Skeletal muscle tissue (tissue), 4 donors: ENCODE results near the gene DOK7. TPM values are rescaled to one million over a fixed set of nuclear protein-coding genes. Genes with fewer than 3 reads are reported as not detected.

Source experiments
- H3K27ac ChIP-seq: one replicate; pipeline ENCODE4 v1.7.0; 2013; ENCODE audit warnings: mild to moderate bottlenecking, low read depth, low read length, inconsistent platforms
- H3K27me3 ChIP-seq, 3 donors: one replicate each; pipeline ENCODE4 v1.7.0; 2013; ENCODE audit warnings: low read length in 3 of 3; ENCODE audit not compliant: control insufficient read depth in 3 of 3, insufficient read depth in 3 of 3
- H3K36me3 ChIP-seq, 3 donors: one replicate each; pipeline ENCODE4 v1.7.0; 2013; ENCODE audit warnings: low read length in 3 of 3; ENCODE audit not compliant: control insufficient read depth in 3 of 3, insufficient read depth in 3 of 3
- H3K4me1 ChIP-seq, 3 donors: one replicate each; pipeline ENCODE4 v1.7.0; 2013; ENCODE audit warnings: low read length in 3 of 3, mild to moderate bottlenecking in 3 of 3; ENCODE audit not compliant: control insufficient read depth in 3 of 3, insufficient read depth in 3 of 3
- H3K4me3 ChIP-seq, 3 donors: one replicate each; pipeline ENCODE4 v1.7.0; 2013; ENCODE audit warnings: low read length in 3 of 3
- H3K9ac ChIP-seq, 3 donors: one replicate each; pipeline ENCODE4 v1.7.0; 2013; ENCODE audit warnings: low read length in 3 of 3, mild to moderate bottlenecking in 3 of 3, moderate library complexity in 2 of 3, low read depth in 1 of 3
- H3K9me3 ChIP-seq, 3 donors: one replicate each; pipeline ENCODE4 v1.7.0; 2013; ENCODE audit warnings: low read length in 3 of 3; ENCODE audit not compliant: control insufficient read depth in 3 of 3
- total RNA-seq: library from RNA; depleted of rRNA; stranded (reverse); fragments of >200 nt; gene quantifications from one replicate; pipeline ENCODE4 v1.2.3, GENCODE V29; 2014
- donor health status: Osteomylitis.

Gene DOK7
- total RNA-seq, 1 donor from 2014 or later, result 9.9 TPM

DNA sequence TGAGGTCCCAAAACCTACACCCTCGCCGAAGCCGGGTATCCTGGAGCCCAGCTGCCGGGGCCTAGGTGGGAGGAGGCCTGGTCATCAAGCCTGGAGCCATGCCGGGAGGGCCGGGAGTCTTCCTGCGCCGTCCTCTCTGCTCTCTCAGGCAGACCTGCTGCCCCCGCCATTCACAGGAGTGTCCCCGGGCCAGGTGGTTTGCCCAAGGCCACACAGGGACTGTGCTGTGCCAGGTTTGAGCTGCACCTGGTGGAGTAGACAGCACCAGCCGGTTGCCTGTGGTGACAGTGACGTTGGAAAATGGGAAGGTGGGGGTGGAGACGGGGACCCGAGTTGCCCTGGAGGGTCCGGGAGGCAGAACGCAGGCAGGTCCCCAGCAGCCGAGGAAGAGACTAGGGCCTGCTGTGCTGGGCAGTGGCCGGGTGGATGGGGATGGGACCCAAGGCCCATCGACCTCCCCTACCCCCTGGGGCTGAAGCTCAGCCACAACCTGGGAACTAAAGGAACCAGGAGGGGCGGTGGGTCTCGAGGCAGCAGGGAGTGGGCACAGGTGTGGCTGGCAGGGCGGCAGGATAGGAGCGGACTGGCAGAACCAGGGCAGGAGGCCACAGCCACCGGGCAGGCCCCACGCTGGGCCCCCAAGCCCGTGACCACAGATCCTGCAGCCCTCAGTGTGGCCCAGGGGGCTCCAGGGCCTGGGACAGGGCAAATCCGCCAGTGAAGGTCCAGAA, 9.5 kb downstream of the DOK7 start:
- H3K4me1 ChIP-seq, result peaks cover 11 to 69% (median 47%) of the 10 kb centered on the region in 3 donors
- no peak overlapping the region for H3K27ac ChIP-seq
- peak overlapping the region in 2 of 3 donors; percentile 47 to 64 for H3K9ac ChIP-seq
- peak overlapping the region in 1 of 3 donors; percentile 13 for H3K4me3 ChIP-seq
- H3K27me3 ChIP-seq, result peaks cover 0 to 4% (median 0%) of the 10 kb centered on the region in 3 donors
- peaks cover 3 to 20% (median 3%) of the 10 kb centered on the region in 3 donors for H3K36me3 ChIP-seq
- H3K9me3 ChIP-seq, result peaks cover 0 to 4% (median 0%) of the 10 kb centered on the region in 3 donors

DNA sequence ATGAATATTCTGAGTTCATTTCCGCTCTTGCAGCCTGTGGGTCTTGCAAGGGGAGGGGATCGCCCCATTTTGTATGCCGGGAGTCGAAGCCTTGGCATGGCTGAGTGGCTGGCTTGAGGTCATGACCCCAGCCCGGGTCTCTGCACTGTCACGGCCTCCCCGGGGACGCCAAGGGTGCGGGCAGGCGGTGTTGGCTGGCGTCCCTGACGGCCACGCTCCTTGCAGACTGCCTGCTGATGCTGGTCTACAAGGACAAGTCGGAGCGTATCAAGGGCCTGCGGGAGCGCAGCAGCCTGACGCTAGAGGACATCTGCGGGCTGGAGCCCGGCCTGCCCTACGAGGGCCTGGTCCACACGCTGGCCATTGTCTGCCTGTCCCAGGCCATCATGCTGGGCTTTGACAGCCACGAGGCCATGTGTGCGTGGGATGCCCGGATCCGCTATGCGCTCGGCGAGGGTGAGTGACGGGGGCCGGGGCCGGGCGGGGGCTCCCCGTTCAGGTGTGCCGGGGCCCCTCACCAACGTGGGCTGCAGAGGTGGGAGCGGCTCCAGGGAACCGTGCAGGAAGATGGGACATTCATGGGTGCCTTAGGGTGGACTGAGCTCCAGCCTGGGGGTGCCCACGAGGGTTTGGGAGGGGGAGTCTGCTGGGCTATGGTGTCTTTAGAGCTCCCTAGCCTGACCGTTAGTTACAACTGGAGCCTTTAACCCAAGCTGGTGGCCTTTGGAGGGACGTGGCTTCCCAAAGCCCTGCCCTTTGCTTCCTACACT, 10.3 kb downstream of the DOK7 start:
- Histone ChIP-seq H3K9me3 (no peaks in the 10 kb centered on the region), H3K9ac (peak overlapping the region in 1 of 3 donors; percentile 64), H3K4me1 (peaks cover 10 to 65% (median 39%) of the 10 kb centered on the region in 3 donors), H3K27ac (no peak overlapping the region), H3K36me3 (peaks cover 3 to 22% (median 3%) of the 10 kb centered on the region in 3 donors), H3K4me3 (peak overlapping the region in 1 of 3 donors; percentile 13), H3K27me3 (peaks cover 0 to 4% (median 0%) of the 10 kb centered on the region in 3 donors)

DNA sequence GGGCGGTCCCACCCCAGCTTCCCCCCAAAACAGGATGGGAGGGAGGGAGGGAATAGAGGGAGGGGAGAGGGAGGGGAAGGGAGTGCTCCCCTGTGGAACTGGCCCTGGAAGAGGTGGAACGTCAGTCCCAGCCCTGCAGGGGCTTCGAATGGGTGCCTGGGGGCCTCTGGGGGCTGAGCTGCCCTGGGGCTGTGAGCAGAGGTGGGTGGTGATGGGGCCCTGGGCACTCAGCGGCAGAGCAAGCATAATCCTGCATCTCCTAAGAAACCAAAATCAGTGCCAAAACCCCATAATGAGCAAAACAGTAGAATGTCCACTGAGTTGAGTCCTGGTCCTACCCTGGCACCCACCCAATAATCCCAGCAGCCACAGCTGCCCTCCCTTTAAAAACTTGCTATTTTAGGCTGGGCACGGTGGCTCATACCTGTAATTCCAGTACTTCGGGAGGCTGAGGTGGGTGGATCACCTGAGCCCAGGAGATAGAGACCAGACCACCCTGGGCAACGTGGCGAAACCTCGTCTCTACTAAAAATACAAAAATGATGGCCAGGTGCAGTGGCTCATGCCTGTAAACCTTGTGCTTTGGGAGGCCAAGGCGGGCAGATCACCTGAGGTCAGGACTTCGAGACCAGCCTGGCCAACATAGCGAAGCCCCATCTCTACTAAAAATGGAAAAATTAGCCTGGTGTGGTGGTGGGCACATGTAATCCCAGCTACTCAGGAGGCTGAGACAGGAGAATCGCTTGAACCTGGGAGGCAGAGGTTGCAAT, 11.1 kb downstream of the DOK7 start:
- Histone ChIP-seq H3K27me3 (peaks cover 0 to 4% (median 0%) of the 10 kb centered on the region in 3 donors), H3K27ac (no peak overlapping the region), H3K36me3 (peaks cover 3 to 25% (median 3%) of the 10 kb centered on the region in 3 donors), H3K4me1 (peaks cover 8 to 63% (median 31%) of the 10 kb centered on the region in 3 donors), H3K9ac (no peak overlapping the region), H3K9me3 (no peaks in the 10 kb centered on the region), H3K4me3 (no peak overlapping the region)

DNA sequence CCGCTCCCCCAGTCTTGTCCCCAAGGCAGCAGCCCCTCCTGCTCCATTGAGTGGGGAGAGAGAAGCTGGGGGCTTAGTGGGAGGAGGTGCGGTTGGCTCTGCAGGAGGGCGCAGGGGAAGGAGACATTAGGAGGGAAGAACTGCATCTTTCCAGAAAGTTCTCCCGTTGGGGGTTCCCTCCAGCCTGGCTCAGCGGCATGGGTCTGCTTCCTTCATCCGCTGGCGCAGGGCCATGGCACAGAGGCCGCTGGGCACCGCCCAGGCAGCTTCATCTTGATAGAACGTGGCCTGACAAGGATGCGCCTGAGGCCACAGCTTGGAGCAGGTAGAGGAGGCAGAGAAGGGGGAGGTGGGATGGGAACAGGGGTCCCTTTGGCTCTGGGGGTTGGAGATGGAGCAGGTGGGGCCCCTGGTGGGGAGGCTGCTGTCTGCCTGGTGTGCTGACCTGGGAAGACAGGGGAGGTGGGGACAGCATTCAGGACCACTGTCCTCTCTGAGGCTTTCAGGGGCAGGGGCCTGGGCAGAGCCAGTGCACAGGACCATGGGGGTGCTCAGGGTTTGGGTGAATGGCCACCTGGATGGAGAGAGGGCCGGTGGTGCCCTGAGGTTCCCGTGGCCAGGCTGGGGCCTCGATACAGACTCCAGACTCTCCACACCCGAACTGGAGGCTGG, 12.1 kb downstream of the DOK7 start:
- Histone ChIP-seq H3K4me3 (no peak overlapping the region), H3K4me1 (peaks cover 11 to 64% (median 36%) of the 10 kb centered on the region in 3 donors), H3K27ac (no peak overlapping the region), H3K9me3 (no peaks in the 10 kb centered on the region), H3K36me3 (peaks cover 3 to 25% (median 3%) of the 10 kb centered on the region in 3 donors), H3K27me3 (peaks cover 0 to 2% (median 0%) of the 10 kb centered on the region in 3 donors), H3K9ac (no peak overlapping the region)

DNA sequence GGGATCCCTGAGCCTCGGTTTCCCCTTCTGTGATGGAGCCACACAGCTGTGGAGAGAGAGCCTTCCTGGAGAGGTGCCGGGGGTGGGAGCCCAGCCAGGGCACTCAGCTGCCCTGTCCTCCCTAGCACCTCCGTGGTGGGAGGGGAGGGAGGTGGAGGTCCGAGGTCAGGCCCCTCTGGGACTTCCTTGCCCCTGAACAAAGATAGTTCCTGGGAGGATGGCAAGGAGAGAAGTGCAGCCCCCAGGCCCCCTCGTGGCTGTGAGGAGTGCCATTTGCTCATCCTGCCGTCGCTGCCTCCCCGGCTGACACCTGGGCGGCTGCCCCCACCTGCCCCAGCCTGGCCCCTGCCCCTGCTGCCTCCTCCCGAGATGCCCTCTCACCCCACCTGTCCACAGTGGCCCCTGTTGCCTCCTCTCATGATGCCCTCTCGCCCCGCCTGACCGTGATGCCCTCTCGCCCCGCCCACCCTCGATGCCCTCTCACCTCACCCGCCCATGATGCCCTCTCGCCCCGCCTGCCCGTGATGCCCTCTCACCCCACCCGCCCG, 12.7 kb downstream of the DOK7 start:
- Histone ChIP-seq H3K36me3 (peaks cover 3 to 25% (median 3%) of the 10 kb centered on the region in 3 donors), H3K9ac (no peak overlapping the region), H3K27ac (no peak overlapping the region), H3K4me3 (no peak overlapping the region), H3K9me3 (no peaks in the 10 kb centered on the region), H3K4me1 (peaks cover 17 to 65% (median 37%) of the 10 kb centered on the region in 3 donors), H3K27me3 (no peaks in the 10 kb centered on the region)

DNA sequence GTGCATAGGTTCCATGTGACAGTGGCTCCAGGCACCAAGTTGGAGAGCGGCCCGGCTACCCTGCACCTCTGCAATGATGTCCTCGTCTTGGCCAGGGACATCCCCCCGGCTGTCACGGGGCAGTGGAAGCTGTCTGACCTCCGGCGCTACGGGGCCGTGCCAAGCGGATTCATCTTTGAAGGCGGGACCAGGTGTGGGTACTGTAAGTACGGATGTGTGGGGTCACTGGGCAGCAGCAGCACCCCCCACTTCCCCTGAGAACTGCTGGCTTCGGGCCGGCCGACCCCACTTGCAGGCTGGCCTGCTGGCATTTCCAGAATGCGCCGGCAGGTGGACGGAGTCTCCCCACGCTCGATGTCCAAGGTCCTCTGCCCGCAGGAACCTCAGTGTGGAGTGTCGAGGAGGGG, 13.2 kb downstream of the DOK7 start:
- H3K4me3 ChIP-seq, result no peak overlapping the region
- H3K36me3 ChIP-seq, result peaks cover 3 to 20% (median 3%) of the 10 kb centered on the region in 3 donors
- H3K9ac ChIP-seq, result no peak overlapping the region
- no peaks in the 10 kb centered on the region for H3K27me3 ChIP-seq
- H3K27ac ChIP-seq, result no peak overlapping the region
- H3K9me3 ChIP-seq, result no peaks in the 10 kb centered on the region
- H3K4me1 ChIP-seq, result peaks cover 20 to 66% (median 38%) of the 10 kb centered on the region in 3 donors

DNA sequence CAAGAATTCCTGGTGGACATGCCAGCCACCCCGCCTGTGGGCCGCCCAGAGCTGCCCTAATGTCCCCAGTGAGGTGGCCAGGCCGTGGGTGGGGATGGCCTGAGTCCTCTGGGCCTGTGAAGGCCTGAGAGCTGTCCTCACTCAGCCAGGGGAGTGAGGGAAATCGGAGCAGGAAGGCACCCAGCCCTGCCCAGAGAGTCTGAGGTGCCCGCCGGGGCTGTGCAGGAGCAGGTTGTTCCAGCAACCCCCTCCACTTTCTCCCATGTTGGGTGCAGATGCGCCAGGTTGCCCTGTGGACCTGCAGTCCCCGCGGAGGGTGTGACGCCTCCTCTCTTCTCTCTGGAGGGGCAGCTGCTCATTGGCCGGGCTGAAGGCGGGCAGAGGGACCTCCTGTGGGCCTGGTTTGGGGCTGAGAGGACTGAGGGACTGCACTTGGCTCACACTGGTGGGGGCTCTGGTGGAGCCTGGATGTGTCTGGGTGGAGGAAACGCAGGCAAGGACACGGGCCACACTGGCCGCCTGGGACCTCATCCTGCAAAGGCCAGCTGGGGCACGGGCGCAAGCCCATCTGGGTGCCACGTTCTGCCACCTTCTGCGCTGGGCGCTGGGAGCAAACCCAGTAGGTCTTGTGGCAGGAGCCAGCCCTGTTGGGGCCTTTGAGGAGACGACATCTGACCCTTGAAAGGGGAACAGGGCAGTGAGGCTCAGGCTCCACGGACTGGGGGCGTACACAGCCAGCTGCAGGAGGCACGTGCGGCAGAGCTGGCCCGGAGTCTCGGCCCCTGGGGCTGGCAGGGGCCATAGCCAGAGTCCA, 14.0 kb downstream of the DOK7 start:
- H3K27ac ChIP-seq, result no peak overlapping the region
- peak overlapping the region in 1 of 3 donors; percentile 60 for H3K9ac ChIP-seq
- peaks cover 26 to 69% (median 46%) of the 10 kb centered on the region in 3 donors for H3K4me1 ChIP-seq
- H3K9me3 ChIP-seq, result no peaks in the 10 kb centered on the region
- no peaks in the 10 kb centered on the region for H3K27me3 ChIP-seq
- no peak overlapping the region for H3K4me3 ChIP-seq
- H3K36me3 ChIP-seq, result peaks cover 3 to 20% (median 3%) of the 10 kb centered on the region in 3 donors

DNA sequence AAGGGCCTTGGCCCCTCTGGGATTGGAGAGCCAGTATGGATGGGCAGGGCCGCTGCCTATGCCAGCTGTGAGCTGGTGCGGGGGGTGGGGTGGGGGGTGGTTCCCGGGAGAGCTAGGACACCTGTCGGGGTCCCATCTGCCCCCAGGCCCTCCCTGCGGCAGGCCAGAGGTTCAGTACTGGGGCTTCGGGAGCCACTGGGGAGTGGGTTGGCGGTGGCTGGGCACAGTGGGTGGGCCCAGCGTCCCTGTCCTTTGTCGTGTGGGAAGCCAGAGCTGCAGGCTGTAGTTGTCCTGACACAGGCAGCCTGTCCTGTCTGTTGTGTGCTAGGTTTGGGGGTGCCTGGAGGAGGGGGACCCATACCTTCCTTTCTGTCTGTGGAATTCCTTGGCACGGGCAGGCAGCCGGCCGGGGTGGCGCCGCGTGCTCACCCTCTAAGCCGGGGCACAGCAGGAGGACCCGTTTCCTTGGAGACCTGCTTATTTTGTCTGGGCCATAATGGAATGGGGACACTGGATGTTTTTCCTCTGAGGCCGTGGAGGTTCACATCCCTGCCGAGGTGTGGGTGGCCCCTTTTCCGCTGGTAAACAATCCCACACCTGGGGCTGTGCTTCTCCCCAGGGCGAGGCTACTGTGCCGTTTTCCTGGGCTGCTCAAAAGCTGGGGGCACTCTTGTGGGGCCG, 14.8 kb downstream of the DOK7 start:
- Histone ChIP-seq H3K4me3 (no peak overlapping the region), H3K4me1 (peaks cover 28 to 69% (median 45%) of the 10 kb centered on the region in 3 donors), H3K27me3 (peaks cover 0 to 4% (median 0%) of the 10 kb centered on the region in 3 donors), H3K9me3 (no peaks in the 10 kb centered on the region), H3K27ac (no peak overlapping the region), H3K9ac (peak overlapping the region in 1 of 3 donors; percentile 60), H3K36me3 (peaks cover 3 to 20% (median 3%) of the 10 kb centered on the region in 3 donors)
